ENCODE data around the gene ZNF398. TPM values are rescaled to one million over a fixed set of nuclear protein-coding genes. Genes with fewer than 3 reads are reported as not detected.

Gene ZNF398
- total and polyA plus RNA-seq, 9 of the 15 experiments (the other 6 are each of a cell fraction or from before 2014, with no cell fraction given), result 4.0 to 18.6 (median 10.4) TPM

DNA sequence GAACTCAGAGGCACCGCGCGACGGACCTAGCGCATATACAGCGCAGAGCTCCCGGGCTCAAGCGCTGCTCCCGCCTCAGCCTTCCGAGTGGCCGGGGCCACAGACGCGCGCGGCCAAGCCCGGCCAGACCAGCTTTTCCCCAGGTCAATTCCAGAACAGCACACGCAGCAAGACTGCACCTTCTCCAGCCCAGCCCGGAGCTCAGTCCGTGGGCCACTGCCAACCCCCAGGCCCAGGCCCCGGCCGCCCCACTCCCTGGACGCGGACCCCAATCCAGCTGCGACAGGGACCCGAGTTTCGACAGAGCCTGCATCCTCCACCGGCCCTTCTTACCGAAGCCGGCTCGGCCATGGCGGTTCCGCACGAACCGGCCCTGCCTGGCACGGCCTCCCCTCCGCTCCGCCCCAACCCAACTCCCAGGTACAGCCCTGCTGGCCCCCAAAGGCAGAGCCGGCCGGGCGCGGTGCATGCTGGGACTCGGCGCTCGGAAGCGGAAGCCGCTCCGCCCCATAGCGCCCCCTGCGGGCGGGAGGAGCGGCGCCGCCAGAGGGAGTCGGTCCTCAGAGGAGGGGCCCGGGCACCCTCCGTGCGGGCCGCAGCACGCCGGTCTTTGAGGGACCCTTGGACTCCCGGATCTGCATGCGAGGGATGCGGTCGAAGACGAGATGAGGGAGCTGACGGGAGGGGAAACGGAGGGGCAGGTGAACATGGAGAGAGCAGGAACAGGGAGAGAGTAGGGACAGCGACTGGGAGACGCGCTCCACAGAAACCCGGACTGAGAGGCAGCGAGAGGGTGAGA, 21.2 kb upstream of the ZNF398 start, which contains the start of gene ZNF425 (continued):
- peak; percentile 73 for TF ChIP-seq SP2 (IDR thresholded peaks at IDR 0.05; ENCODE audit: extremely low read depth, low read depth, low read length, poor library complexity, severe bottlenecking)
- no peak for TF ChIP-seq ZNF140 (CRISPR knock-in tag; IDR thresholded peaks at IDR 0.05)
- no peak for TF ChIP-seq RFX5 (IDR thresholded peaks at IDR 0.05; ENCODE audit: low read depth, low read length)
- no peak for TF ChIP-seq PTTG1 (tag; IDR thresholded peaks at IDR 0.05; ENCODE audit: low read depth)
- TF ChIP-seq SMAD4 (CRISPR knock-in tag; conservative IDR thresholded peaks at IDR 0.05), result peak; percentile 94
- 0 out of 2 replicates have a peak, but pooled peaks have one; percentile 20 for TF ChIP-seq ZNF445 (CRISPR knock-in tag; IDR thresholded peaks at IDR 0.05; ENCODE audit: low read depth)
- TF ChIP-seq, protein P1, sequence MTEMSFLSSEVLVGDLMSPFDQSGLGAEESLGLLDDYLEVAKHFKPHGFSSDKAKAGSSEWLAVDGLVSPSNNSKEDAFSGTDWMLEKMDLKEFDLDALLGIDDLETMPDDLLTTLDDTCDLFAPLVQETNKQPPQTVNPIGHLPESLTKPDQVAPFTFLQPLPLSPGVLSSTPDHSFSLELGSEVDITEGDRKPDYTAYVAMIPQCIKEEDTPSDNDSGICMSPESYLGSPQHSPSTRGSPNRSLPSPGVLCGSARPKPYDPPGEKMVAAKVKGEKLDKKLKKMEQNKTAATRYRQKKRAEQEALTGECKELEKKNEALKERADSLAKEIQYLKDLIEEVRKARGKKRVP (CRISPR knock-in tag; IDR thresholded peaks at IDR 0.05), result peak; percentile 55; the same call in 1 of the 2 replicates
- 0 out of 2 replicates have a peak, but pooled peaks have one; percentile 29 for TF ChIP-seq NR2F6 (CRISPR knock-in tag; IDR thresholded peaks at IDR 0.05)
- no peak for TF ChIP-seq NCOA4 (IDR thresholded peaks at IDR 0.05; ENCODE audit: partially characterized antibody)
- no peak for TF ChIP-seq LEF1 (IDR thresholded peaks at IDR 0.05)
- TF ChIP-seq, protein P2, sequence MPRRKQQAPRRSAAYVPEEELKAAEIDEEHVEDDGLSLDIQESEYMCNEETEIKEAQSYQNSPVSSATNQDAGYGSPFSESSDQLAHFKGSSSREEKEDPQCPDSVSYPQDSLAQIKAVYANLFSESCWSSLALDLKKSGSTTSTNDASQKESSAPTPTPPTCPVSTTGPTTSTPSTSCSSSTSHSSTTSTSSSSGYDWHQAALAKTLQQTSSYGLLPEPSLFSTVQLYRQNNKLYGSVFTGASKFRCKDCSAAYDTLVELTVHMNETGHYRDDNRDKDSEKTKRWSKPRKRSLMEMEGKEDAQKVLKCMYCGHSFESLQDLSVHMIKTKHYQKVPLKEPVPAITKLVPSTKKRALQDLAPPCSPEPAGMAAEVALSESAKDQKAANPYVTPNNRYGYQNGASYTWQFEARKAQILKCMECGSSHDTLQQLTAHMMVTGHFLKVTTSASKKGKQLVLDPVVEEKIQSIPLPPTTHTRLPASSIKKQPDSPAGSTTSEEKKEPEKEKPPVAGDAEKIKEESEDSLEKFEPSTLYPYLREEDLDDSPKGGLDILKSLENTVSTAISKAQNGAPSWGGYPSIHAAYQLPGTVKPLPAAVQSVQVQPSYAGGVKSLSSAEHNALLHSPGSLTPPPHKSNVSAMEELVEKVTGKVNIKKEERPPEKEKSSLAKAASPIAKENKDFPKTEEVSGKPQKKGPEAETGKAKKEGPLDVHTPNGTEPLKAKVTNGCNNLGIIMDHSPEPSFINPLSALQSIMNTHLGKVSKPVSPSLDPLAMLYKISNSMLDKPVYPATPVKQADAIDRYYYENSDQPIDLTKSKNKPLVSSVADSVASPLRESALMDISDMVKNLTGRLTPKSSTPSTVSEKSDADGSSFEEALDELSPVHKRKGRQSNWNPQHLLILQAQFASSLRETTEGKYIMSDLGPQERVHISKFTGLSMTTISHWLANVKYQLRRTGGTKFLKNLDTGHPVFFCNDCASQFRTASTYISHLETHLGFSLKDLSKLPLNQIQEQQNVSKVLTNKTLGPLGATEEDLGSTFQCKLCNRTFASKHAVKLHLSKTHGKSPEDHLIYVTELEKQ (CRISPR knock-in tag; IDR thresholded peaks at IDR 0.05), result 0 out of 2 replicates have a peak, but pooled peaks have one; percentile 1
- no peak for TF ChIP-seq HDGF (IDR thresholded peaks at IDR 0.05)
- TF ChIP-seq TRIM24 (IDR thresholded peaks at IDR 0.05), result peak; percentile 36 to 53; a peak in 3 of 4 replicates
- TF ChIP-seq, protein P3, sequence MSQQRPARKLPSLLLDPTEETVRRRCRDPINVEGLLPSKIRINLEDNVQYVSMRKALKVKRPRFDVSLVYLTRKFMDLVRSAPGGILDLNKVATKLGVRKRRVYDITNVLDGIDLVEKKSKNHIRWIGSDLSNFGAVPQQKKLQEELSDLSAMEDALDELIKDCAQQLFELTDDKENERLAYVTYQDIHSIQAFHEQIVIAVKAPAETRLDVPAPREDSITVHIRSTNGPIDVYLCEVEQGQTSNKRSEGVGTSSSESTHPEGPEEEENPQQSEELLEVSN (IDR thresholded peaks at IDR 0.05; ENCODE audit: borderline replicate concordance in 1 of 2, extremely low read depth in 1 of 2, insufficient read depth in 1 of 2, insufficient read length in 1 of 2, low read depth in 1 of 2, low read length in 1 of 2, poor library complexity in 1 of 2, severe bottlenecking in 1 of 2), result peak in 1 of 2 experiments; percentile 81
- TF ChIP-seq XRCC5 (IDR thresholded peaks at IDR 0.05; ENCODE audit: low read depth, low read length), result peak; percentile 98
- TF ChIP-seq ARID2 (IDR thresholded peaks at IDR 0.05), result no peak
- no peak for TF ChIP-seq ZC3H11A (IDR thresholded peaks at IDR 0.05; ENCODE audit: low read depth, low read length)
- TF ChIP-seq ZNF41 (CRISPR knock-in tag; conservative IDR thresholded peaks at IDR 0.05), result no peak
- TF ChIP-seq PTRF (tag; IDR thresholded peaks at IDR 0.05), result no peak
- TF ChIP-seq, protein P4, sequence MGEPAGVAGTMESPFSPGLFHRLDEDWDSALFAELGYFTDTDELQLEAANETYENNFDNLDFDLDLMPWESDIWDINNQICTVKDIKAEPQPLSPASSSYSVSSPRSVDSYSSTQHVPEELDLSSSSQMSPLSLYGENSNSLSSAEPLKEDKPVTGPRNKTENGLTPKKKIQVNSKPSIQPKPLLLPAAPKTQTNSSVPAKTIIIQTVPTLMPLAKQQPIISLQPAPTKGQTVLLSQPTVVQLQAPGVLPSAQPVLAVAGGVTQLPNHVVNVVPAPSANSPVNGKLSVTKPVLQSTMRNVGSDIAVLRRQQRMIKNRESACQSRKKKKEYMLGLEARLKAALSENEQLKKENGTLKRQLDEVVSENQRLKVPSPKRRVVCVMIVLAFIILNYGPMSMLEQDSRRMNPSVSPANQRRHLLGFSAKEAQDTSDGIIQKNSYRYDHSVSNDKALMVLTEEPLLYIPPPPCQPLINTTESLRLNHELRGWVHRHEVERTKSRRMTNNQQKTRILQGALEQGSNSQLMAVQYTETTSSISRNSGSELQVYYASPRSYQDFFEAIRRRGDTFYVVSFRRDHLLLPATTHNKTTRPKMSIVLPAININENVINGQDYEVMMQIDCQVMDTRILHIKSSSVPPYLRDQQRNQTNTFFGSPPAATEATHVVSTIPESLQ (CRISPR knock-in tag; IDR thresholded peaks at IDR 0.05), result peak; percentile 64; the same call in 1 of the 2 replicates
- peak; percentile 84 for TF ChIP-seq HDAC6 (IDR thresholded peaks at IDR 0.05; ENCODE audit: low read depth, low read length)

All from K562 (cell line).